HG02798 (cell line): Measurements from ENCODE around the gene GALNT15.

Source experiments
- ATAC-seq: cut with Tn5 transposase; IDR thresholded peaks from one replicate; pipeline ENCODE4 v1.9.1; 2021; ENCODE audit warnings: mild to moderate bottlenecking; ENCODE audit not compliant: unreplicated experiment, poor library complexity

The GALNT15 gene

DNA sequence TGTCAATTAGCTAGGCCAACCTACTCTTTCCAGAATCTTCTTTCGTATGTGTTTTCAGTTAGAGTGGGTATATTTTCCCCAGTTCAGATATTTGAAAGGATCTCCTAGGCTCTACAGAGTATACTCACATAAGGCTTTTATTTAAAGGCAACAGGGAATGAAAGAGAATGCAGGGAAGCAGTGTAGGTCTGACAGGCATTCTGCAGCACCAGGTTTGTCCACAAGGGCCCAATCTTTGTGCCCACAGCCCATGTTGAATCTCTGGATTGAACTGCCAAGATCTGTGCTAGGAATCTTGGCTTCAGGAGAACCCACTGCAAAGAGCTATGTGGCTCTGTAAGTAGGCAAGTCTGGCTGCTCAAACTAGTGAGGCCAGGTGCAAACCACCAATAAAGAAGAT is 24.2 kb upstream of the GALNT15 start:
- ATAC-seq = no peak

- no peak for ATAC-seq
These were observed 23.4 kb upstream of the GALNT15 start for GRCh38 chr3:16151109-16151508.

GRCh38 chr3:16168211-16168610 is 6.3 kb upstream of the GALNT15 start:
- ATAC-seq = no peak

DNA sequence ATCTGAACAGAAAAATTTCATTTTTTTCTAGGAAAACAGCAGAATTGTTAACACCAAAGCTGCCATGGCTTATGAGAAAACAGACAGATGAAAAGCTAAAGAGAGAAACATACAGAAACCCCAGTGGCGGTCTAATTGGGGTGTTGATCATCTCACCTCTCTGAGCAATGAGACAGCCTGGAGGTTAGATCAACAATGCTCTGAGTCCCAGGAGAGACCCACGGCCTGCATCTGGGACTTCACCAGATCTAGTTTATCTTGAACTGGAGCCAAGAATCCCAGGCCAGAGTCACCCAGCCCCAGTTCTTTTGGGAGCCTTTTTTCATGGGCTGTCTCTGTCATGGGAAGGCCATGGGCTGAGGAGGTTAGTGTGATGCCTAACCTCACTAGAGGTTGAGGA is 3.5 kb upstream of the GALNT15 start:
- ATAC-seq = no peak

- no peak for ATAC-seq
These were observed 2.7 kb upstream of the GALNT15 start for GRCh38 chr3:16171825-16172224.

GRCh38 chr3:16173283-16174025 is 1.0 kb upstream of the GALNT15 start:
- no peak for ATAC-seq

- ATAC-seq = no peak
These were observed 489 bp upstream of the GALNT15 start for GRCh38 chr3:16174026-16174355.

DNA sequence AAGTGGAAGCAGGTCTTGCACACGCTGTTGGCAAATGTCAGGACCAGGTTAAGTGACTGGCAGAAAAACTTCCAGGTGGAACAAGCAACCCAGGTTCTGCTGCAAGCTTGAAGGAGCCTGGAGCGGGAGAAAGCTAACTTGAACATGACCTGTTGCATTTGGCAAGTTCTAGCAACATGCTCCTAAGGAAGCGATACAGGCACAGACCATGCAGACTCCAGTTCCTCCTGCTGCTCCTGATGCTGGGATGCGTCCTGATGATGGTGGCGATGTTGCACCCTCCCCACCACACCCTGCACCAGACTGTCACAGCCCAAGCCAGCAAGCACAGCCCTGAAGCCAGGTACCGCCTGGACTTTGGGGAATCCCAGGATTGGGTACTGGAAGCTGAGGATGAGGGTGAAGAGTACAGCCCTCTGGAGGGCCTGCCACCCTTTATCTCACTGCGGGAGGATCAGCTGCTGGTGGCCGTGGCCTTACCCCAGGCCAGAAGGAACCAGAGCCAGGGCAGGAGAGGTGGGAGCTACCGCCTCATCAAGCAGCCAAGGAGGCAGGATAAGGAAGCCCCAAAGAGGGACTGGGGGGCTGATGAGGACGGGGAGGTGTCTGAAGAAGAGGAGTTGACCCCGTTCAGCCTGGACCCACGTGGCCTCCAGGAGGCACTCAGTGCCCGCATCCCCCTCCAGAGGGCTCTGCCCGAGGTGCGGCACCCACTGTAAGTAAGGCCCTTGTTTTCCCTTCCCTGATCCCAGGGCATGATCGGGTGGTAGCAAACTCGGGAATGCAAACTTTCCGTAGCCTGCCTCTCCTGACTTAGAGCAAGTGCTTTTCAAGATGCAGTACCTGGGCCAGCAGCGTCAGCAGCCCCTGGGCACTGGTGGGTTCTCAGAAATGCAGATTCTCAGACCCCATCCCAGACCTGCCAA is 759 bp downstream of the GALNT15 start:
- ATAC-seq = no peak

- no peak for ATAC-seq
These were observed 2.0 kb downstream of the GALNT15 start for GRCh38 chr3:16176391-16177030.

- ATAC-seq = no peak
These were observed 2.9 kb downstream of the GALNT15 start for GRCh38 chr3:16177382-16177781.

DNA sequence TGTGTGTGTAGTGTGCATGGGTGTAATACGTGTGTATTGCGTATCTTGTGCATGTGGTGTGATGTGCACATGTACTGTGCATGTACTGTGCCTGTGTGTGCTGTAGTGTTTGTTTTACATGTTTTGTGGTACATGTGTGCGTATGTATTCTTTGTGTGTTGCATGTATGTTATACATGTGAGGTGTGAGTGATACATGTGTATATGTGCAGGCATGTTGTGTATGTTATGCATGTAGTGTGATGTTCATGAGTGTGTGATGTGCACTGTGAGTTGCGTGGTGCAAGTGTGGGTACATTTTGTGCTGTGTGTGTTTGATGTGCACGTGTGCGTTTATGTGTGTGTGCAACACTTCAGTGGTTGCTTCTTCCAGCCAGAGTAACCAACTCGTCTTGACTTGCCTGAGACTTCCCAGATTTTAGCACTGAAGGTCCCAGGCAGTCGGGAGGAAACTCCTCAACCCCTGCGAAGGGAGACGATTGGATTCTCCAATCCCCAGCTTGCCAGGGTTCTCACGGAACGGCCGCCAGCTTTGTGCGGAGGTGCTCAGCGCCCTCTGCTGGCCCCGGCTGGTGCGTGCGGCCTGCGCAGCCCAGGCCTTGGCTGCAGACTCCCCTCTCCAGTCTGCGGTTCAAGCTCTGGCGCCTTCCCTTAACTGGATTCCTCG is 3.6 kb downstream of the GALNT15 start:
- ATAC-seq = peak; percentile 78

- ATAC-seq = peak; percentile 11
These were observed 4.1 kb downstream of the GALNT15 start for GRCh38 chr3:16178628-16178988.

DNA sequence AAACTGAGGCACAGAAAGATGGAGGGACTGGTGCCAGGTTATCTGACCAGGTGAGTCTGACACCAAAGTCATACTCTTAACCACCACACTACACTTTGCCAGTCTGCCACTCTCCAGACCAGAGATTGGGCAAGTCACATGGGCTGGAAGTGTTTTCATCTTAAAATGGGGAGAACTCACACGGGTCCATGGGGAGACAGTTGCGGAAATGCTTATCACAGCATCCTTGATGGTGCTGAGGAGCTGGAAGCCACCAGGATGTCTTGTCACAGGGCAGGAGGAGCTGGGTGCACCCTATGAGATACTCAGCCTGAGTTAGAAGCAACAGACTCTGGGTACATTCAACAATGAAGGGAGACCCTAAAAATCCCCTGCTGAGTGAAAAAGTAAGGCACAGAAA is 4.8 kb downstream of the GALNT15 start:
- ATAC-seq = no peak

DNA sequence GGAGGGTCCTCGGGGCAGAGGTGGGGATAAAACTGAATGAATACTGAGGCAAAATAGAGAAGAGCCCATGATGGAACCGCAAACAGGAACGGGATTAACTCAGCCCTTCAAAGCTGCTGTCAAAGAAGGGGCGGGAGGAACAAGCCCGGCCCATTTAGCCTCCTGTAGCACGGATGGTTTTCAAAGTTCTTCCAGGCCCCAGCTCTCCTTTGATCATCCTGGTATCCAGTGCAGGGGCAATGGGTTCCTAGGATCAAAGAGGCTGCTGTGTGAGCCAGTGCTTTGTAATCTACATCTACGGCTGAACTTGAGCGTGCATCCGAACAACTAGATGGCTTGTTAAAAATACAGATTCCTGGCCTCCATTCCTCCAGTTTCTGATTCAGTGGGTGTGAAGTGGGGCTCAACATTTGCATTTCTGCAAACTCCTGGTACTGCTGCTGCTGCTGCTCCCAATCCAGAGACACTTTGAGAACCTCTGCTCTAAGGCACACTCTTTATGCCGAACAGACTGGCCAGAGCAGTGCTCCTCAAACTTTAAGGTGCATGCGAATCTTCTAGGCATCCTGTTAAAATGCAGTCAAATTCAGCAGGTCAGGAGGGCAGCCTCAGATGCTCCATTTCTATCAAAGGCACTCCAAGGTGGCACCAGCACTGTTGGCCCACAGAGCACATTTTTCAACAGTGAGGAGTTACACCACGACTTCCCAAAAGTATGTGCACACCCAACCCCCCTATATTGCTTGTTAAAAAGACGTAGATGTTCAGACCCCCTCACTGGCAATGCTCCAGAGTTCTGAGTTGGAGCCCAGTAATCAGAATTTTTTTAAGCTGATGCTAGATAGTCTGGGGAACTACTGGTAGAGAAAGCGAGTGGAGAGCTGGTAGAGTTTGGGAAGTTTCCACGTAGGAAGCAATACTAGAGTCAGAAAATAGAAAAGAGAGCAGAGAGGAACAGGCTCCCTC is 5.6 kb downstream of the GALNT15 start:
- no peak for ATAC-seq

DNA sequence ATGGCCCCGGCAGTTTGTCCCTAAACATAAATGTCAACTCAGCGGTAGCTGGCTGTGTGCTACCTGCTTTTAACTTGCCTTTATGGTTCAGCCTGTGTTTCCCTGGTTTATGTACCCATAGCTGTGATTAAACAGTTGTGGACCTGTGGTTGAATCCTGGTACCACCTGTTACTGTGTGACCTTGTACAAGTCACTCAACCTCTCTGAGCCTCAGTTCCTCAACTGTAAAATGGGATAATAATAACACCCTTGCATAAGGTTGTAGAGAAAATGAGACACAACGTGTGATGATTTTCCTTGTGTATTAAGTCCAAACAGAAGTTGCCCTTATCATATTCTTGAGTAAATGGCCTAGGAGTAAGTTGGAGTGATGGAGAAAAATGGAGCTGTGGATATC is 6.3 kb downstream of the GALNT15 start:
- ATAC-seq = no peak

DNA sequence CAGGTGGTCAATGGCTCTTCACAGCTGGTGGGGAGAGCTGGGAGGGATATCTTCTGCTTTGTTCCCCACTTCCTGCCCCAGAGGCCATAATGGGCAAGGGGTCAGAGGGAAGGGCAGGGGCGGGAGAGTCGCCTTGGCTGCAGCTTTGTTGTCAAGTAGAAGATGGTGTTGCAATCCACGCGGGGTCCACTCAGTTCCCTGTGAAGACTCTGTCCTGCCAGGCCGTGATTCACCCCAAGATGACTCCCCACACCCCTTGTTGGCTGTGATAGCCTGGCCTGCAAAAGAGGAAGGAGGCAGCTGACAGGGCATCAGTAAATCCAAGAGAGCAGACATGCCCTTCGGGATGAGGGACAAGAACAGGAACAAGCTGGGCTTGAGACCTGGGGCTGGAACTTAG is 6.9 kb downstream of the GALNT15 start:
- no peak for ATAC-seq

GRCh38 chr3:16182183-16182582 is 7.7 kb downstream of the GALNT15 start:
- no peak for ATAC-seq

DNA sequence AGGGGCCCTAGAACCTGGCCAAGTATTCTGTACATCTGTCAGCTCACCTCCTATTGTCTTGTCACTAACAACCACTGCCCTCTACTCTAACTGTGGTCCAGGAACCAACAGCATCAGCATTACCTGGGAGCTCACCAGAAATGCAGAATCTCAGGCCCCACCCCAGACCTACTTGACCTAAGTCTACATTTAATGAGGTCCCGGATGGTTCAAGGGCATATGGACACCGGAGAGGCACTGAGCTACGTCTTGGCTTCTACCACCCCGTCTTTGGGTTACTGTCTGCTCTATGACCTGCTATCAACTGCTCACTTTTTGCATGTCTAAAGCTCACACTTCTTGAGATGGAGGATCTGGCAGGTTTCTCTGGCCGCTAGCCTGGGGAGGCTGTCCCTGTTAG is 8.1 kb downstream of the GALNT15 start:
- ATAC-seq = no peak

DNA sequence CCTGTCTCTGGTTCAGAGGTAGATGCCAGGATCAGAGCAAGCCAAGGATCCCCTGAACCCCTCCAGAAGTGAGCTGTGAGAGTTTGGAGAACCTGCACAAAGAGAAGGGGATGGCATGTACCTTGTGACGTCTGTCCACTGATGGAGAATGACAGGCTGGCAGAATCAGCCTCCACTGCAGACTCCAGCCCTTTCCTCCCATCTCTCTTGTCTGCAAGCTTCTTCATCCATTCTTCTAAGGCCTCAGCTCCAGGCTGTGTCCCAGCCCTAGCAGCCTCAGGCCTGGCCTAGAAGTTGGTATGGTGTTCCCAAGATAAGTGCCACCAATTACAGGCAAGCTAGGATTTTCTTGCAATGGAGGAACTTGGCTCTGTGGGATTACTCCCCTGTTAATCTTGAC is 8.6 kb downstream of the GALNT15 start:
- ATAC-seq = no peak
